ENCODE measurements around the gene NOMO2. TPM values are rescaled to one million over a fixed set of nuclear protein-coding genes. Genes with fewer than 3 reads are reported as not detected.
"Not testable (repeated sequence)": the region's sequence is repeated elsewhere in the genome, so short reads cannot be mapped to it uniquely, and the experiment has no call there.

NOMO2 gene
- total RNA-seq, 1 experiment from 2014 or later = 110 TPM

GRCh38 chr16:18594880-18595279, 33.0 kb upstream of the NOMO2 start:
- H3K9me2 ChIP-seq (ENCODE audit: insufficient read depth); H3K27me3 ChIP-seq (ENCODE audit: insufficient read depth, low read length); POLR2A ChIA-PET; H3K9me3 ChIP-seq (ENCODE audit: control insufficient read depth in 1 of 2, insufficient read depth in 1 of 2, low read depth in 1 of 2, low read length in 2 of 2); RAD21 ChIA-PET (ENCODE audit: low non-redundant PET in 1 of 2, low total read pairs in 2 of 2, uncharacterized antibody in 2 of 2, unreplicated experiment in 2 of 2); BruUV-seq (replicated peaks); H4K20me1 ChIP-seq (ENCODE audit: insufficient read depth); H3K79me2 ChIP-seq (ENCODE audit: insufficient read depth, low read length); CTCF ChIA-PET; H2AFZ ChIP-seq (ENCODE audit: low read depth, low read length, poor library complexity, severe bottlenecking); H3K36me3 ChIP-seq (ENCODE audit: control insufficient read depth in 1 of 2, insufficient read depth in 2 of 2, low read length in 2 of 2); intact Hi-C loops (cut with micrococcal nuclease): not testable (repeated sequence)
- TF ChIP-seq SIN3A (IDR thresholded peaks at IDR 0.05; ENCODE audit: low read depth) = peak; percentile 57; the same call in 1 of the 2 replicates
- TF ChIP-seq MAX (IDR thresholded peaks at IDR 0.05) = peak; percentile 71
- TF ChIP-seq FOSL1 (IDR thresholded peaks at IDR 0.05; ENCODE audit: low read depth) = peak; percentile 73
- TF ChIP-seq JUND (IDR thresholded peaks at IDR 0.05) = peak; percentile 82
- TF ChIP-seq TCF7L2 (IDR thresholded peaks at IDR 0.05; ENCODE audit: borderline replicate concordance, extremely low read depth, insufficient read depth, insufficient read length) = peak; percentile 39
- TF ChIP-seq CBX3 (IDR thresholded peaks at IDR 0.05; ENCODE audit: low read depth) = peak; percentile 66; the same call in 1 of the 2 replicates
- 0 out of 2 replicates have a peak, but pooled peaks have one; percentile 44 for TF ChIP-seq CEBPB (IDR thresholded peaks at IDR 0.05; ENCODE audit: low read depth)
- peak; percentile 71 for TF ChIP-seq SP1 (IDR thresholded peaks at IDR 0.05; ENCODE audit: low read depth)
- peak; percentile 89 for DNase-seq (ENCODE audit: low read depth, low spot score)
- ATAC-seq = peak; percentile 72
- H3K27ac ChIP-seq (ENCODE audit: low read depth, low read length) = peak overlapping the region; percentile 59
- H3K4me1 ChIP-seq (ENCODE audit: control insufficient read depth in 1 of 2, insufficient read depth in 2 of 2, low read length in 2 of 2) = peaks cover 17 to 38% of the 10 kb centered on the region in 2 experiments
- peak overlapping the region; percentile 51 for H3K9ac ChIP-seq (ENCODE audit: low read length)
- peak overlapping the region; percentile 81 for H3K4me2 ChIP-seq (ENCODE audit: low read length)
- peak overlapping the region in 1 of 2 experiments; percentile 44; a peak in 1 of 4 replicates for H3K4me3 ChIP-seq (replicated peaks in 1 of 2; ENCODE audit: low read depth in 1 of 2, low read length in 2 of 2)

GRCh38 chr16:18593904-18594303, 32.0 kb upstream of the NOMO2 start:
- H3K9me3 ChIP-seq (ENCODE audit: control insufficient read depth in 1 of 2, insufficient read depth in 1 of 2, low read depth in 1 of 2, low read length in 2 of 2); intact Hi-C loops (cut with micrococcal nuclease); POLR2A ChIA-PET; BruUV-seq (replicated peaks); H3K27me3 ChIP-seq (ENCODE audit: insufficient read depth, low read length); H2AFZ ChIP-seq (ENCODE audit: low read depth, low read length, poor library complexity, severe bottlenecking); CTCF ChIA-PET; H3K79me2 ChIP-seq (ENCODE audit: insufficient read depth, low read length); RAD21 ChIA-PET (ENCODE audit: low non-redundant PET in 1 of 2, low total read pairs in 2 of 2, uncharacterized antibody in 2 of 2, unreplicated experiment in 2 of 2); H3K36me3 ChIP-seq (ENCODE audit: control insufficient read depth in 1 of 2, insufficient read depth in 2 of 2, low read length in 2 of 2); H3K9me2 ChIP-seq (ENCODE audit: insufficient read depth); H4K20me1 ChIP-seq (ENCODE audit: insufficient read depth): not testable (repeated sequence)
- Histone ChIP-seq H3K4me1 (ENCODE audit: control insufficient read depth in 1 of 2, insufficient read depth in 2 of 2, low read length in 2 of 2) (peaks cover 17 to 38% of the 10 kb centered on the region in 2 experiments), H3K9ac (ENCODE audit: low read length) (peak overlapping the region; percentile 51), H3K27ac (ENCODE audit: low read depth, low read length) (peak overlapping the region; percentile 59), H3K4me2 (ENCODE audit: low read length) (peak overlapping the region; percentile 81), H3K4me3 (replicated peaks in 1 of 2; ENCODE audit: low read depth in 1 of 2, low read length in 2 of 2) (peak overlapping the region; percentile 19 to 44)
- TF ChIP-seq YY1 (IDR thresholded peaks at IDR 0.05; ENCODE audit: extremely low read depth, insufficient replicate concordance, low read depth, low read length) = peak; percentile 9
- TF ChIP-seq TCF7L2 (IDR thresholded peaks at IDR 0.05; ENCODE audit: borderline replicate concordance, extremely low read depth, insufficient read depth, insufficient read length) = peak; percentile 91
- TF ChIP-seq MAX (IDR thresholded peaks at IDR 0.05) = peak; percentile 49; the same call in 1 of the 2 replicates
- TF ChIP-seq JUND (IDR thresholded peaks at IDR 0.05) = 0 out of 2 replicates have a peak, but pooled peaks have one; percentile 39
- peak; percentile 45; the same call in 1 of the 2 replicates for TF ChIP-seq POLR2AphosphoS5 (IDR thresholded peaks at IDR 0.05; ENCODE audit: low read depth, low read length)
- TF ChIP-seq SP1 (IDR thresholded peaks at IDR 0.05; ENCODE audit: low read depth) = peak; percentile 72; the same call in 1 of the 2 replicates
- ATAC-seq = peak; percentile 82
- DNase-seq (ENCODE audit: low read depth, low spot score) = peak; percentile 86

- H3K79me2 ChIP-seq (ENCODE audit: insufficient read depth, low read length); H4K20me1 ChIP-seq (ENCODE audit: insufficient read depth); H3K9me2 ChIP-seq (ENCODE audit: insufficient read depth); H3K4me3 ChIP-seq (replicated peaks in 1 of 2; ENCODE audit: low read depth in 1 of 2, low read length in 2 of 2); RAD21 ChIA-PET (ENCODE audit: low non-redundant PET in 1 of 2, low total read pairs in 2 of 2, uncharacterized antibody in 2 of 2, unreplicated experiment in 2 of 2); H3K9ac ChIP-seq (ENCODE audit: low read length); ATAC-seq; H3K27me3 ChIP-seq (ENCODE audit: insufficient read depth, low read length); CTCF ChIA-PET; H3K36me3 ChIP-seq (ENCODE audit: control insufficient read depth in 1 of 2, insufficient read depth in 2 of 2, low read length in 2 of 2); H2AFZ ChIP-seq (ENCODE audit: low read depth, low read length, poor library complexity, severe bottlenecking); intact Hi-C loops (cut with micrococcal nuclease); H3K9me3 ChIP-seq (ENCODE audit: control insufficient read depth in 1 of 2, insufficient read depth in 1 of 2, low read depth in 1 of 2, low read length in 2 of 2); H3K27ac ChIP-seq (ENCODE audit: low read depth, low read length); DNase-seq (ENCODE audit: low read depth, low spot score); POLR2A ChIA-PET; BruUV-seq (replicated peaks): not testable (repeated sequence)
- H3K4me1 ChIP-seq (ENCODE audit: control insufficient read depth in 1 of 2, insufficient read depth in 2 of 2, low read length in 2 of 2) = peaks cover 17 to 43% of the 10 kb centered on the region in 2 experiments
- peak overlapping the region; percentile 81; the same call in 1 of the 2 replicates for H3K4me2 ChIP-seq (ENCODE audit: low read length)
Observed at GRCh38 chr16:18592982-18593381, 31.1 kb upstream of the NOMO2 start.

All from HCT116 (cell line).